GM18502 (cell line): ENCODE data around the gene FLNB.

Experiments used
- ATAC-seq: cut with Tn5 transposase; IDR thresholded peaks from one replicate; pipeline ENCODE4 v1.9.1; 2021; ENCODE audit warnings: mild to moderate bottlenecking; ENCODE audit not compliant: unreplicated experiment, poor library complexity

Gene FLNB

GRCh38 chr3:58129041-58129770 lies 121.0 kb downstream of the FLNB start:
- no peak for ATAC-seq

GRCh38 chr3:58130591-58130990 lies 122.4 kb downstream of the FLNB start:
- no peak for ATAC-seq

GRCh38 chr3:58131101-58131825 lies 123.0 kb downstream of the FLNB start:
- ATAC-seq: no peak

GRCh38 chr3:58132850-58133249 lies 124.6 kb downstream of the FLNB start:
- ATAC-seq: no peak

- no peak for ATAC-seq
Observed at GRCh38 chr3:58134468-58134867, 126.2 kb downstream of the FLNB start.

GRCh38 chr3:58135712-58136543 lies 127.7 kb downstream of the FLNB start:
- no peak for ATAC-seq

GRCh38 chr3:58137306-58137705 lies 129.1 kb downstream of the FLNB start:
- ATAC-seq: no peak

- no peak for ATAC-seq
Observed at GRCh38 chr3:58141766-58142345, 133.6 kb downstream of the FLNB start.

- ATAC-seq: no peak
Observed at GRCh38 chr3:58143417-58144055, 135.3 kb downstream of the FLNB start.

- no peak for ATAC-seq
Observed at GRCh38 chr3:58144478-58145325, 136.5 kb downstream of the FLNB start.

- no peak for ATAC-seq
Observed at GRCh38 chr3:58148049-58148448, 139.8 kb downstream of the FLNB start.

- no peak for ATAC-seq
Observed at GRCh38 chr3:58150130-58150809, 142.0 kb downstream of the FLNB start.

- no peak for ATAC-seq
Observed at GRCh38 chr3:58150810-58151199, 142.6 kb downstream of the FLNB start.

- ATAC-seq: no peak
Observed at GRCh38 chr3:58151637-58152036, 143.4 kb downstream of the FLNB start.

- ATAC-seq: no peak
Observed at GRCh38 chr3:58152225-58153015, 144.2 kb downstream of the FLNB start.

GRCh38 chr3:58153371-58153770 lies 145.1 kb downstream of the FLNB start:
- no peak for ATAC-seq

- ATAC-seq: no peak
Observed at GRCh38 chr3:58154626-58155449, 146.6 kb downstream of the FLNB start.
